Kasumi-1 (cell line): ENCODE results near the gene PDIA2.
A peak's percentile ranks its signal among the peaks of the same experiment; 100 is the strongest.
"Not testable (repeated sequence)": the region's sequence is repeated elsewhere in the genome, so short reads cannot be mapped to it uniquely, and the experiment has no call there.

Experiments used
- DNase-seq, 2 experiments: peaks; one replicate each; lab custom pipeline; 2025; lab: John Stamatoyannopoulos, UW

The PDIA2 gene, protein sequence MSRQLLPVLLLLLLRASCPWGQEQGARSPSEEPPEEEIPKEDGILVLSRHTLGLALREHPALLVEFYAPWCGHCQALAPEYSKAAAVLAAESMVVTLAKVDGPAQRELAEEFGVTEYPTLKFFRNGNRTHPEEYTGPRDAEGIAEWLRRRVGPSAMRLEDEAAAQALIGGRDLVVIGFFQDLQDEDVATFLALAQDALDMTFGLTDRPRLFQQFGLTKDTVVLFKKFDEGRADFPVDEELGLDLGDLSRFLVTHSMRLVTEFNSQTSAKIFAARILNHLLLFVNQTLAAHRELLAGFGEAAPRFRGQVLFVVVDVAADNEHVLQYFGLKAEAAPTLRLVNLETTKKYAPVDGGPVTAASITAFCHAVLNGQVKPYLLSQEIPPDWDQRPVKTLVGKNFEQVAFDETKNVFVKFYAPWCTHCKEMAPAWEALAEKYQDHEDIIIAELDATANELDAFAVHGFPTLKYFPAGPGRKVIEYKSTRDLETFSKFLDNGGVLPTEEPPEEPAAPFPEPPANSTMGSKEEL

DNA sequence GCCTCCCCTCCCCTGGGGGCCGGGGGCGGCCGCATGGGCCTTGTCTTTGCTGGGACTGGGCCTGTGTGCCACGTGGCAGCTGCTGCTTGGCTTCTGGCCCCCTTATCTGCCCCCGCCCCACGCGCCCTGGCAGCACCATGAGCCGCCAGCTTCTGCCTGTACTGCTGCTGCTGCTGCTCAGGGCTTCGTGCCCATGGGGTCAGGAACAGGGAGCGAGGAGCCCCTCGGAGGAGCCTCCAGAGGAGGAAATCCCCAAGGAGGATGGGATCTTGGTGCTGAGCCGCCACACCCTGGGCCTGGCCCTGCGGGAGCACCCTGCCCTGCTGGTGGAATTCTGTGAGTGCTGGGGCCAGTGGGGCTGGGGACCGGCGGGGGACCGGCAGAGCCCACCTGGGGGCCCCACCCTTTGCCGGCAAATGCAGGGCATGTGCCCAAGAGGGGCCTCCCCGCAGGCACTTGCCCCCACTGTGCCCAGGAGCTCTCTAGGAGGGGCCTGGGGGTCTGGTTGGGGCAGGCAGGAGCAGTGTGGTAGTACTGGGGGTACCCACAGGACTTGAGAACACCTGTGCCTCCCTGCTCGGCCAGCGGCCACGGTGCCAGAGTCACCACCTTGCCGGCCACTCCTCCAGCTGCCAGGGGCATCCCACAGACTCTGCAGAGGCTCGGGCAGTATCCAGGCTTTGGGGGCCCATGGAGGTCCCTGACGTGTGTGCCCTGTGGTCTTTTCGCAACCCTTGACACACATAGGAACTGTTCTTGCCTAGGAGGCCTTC, at the start of gene PDIA2:
PDIA2 (plus strand) TSS at position 132 of the 773 bp plus-strand sequence; CDS start at position 138, 6 bp downstream.
- DNase-seq, result no peak

DNA sequence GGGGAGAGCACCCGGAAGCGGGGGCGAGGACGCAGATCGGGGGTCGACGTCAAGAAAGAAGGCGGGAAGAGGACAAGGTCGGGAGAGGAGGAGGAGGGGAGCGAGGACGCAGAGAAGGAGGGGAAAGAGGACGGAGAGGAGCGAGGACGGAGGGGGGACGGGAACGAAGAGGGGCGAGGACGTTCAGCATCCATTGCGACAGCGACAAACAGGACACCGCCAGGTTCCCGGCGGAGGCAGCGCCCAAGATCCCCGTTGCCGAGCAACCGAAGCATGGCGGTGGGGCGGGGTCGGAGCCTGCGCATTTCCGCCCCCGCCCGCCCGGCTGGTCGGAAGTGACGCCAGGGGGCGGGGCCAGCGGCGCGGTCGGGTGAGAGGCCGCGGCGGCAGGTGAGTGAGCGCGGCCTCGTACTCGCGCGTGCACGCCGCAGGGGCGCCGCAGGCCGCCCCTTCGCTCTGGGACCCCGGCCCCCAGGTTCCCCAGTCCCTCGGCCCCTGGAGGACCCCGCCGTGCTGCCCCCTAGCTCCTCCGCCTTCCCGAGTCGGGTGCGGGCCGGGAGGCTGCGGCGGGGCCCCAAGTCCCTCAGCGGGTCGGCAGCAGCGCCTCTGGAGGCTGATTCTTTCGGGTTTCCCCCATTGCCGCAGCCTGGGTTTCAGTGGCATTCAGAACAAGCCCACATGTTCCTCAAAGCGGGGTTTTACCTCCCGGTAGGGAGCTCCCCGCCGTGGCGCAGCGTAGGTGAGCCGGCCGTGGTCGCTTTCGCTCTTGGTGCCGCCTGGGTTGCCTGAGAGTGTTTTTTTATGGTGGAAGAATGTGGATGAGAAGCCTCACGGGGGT, 48.3 kb upstream of the PDIA2 start, which contains the start of gene FAM234A:
FAM234A (plus strand) TSS at position 354 of the 838 bp plus-strand sequence. CDS start 19,593 bp downstream, outside the sequence.
- peak; percentile 56 to 59 for DNase-seq

DNA sequence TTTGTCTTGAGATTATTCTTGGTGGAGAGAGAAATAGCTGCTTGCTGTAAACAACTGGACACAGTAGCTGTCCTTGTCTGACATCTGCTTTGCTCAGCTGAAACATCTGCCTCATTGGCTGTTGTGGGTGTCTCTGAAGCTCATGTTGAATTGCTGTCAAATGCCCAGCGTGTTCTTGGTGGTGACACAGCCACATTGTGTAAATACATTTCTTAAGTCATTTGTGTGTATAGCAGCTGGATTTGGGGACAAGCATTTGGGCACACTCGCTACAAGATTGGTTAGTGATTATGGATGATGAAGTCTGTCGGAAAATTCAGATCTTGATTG, 43.1 kb upstream of the PDIA2 start:
- DNase-seq, result no peak

DNA sequence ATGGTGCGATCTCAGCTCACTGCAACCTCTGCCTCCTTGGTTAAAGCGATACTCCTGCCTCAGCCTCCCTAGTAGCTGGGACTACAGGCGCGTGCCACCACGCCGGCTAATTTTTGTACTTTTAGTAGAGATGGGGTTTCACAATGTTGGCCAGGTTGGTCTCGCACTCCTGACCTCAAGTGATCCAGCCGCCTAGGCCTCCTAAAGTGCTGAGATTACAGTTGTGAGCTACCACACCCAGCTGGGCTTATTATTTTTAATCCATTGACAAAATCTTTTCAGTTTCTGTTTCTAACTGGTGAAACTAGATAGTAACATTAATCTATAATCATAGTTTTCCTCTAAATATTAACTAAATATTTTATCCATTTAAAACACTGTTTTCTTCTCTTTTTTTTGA, 42.4 kb upstream of the PDIA2 start:
- no peak for DNase-seq

DNA sequence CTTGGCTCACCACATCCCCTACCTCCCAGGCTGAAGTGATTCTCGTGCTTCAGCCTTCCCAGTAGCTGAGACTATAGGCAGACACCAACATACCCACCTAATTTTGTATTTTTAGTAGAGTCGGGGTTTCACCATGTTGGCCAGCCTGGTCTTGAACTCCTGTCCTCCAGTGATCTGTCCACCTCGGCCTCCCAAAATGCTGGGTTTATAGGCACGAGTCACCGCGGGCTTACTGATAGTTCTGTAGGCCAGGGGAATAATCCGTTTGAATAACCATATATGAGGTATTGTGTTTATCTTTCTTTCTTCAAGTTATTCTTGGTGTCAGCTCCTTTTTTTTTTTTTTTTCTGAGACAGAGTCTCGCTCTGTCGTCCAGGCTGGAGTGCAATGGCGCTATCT, 40.7 kb upstream of the PDIA2 start:
- no peak for DNase-seq

DNA sequence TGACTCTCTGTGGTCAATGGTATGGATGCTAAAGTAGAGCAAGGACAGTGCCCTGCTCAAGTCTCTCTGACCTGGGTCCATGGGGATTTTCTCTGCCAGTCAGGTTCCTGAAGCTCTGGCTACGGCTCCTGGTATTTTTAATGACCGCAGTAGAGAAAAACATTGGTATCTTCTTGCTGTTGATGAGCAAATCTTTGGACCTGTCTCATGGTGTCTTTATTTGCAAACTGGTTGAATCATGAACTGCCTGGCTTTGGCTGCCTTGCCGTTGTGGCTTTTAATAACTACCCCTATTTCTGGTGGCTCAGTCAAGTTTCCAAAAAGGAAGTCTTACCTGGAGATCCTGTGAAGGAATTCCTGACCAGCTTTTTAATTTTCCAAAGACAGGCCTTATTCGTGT, 39.6 kb upstream of the PDIA2 start:
- no peak for DNase-seq

DNA sequence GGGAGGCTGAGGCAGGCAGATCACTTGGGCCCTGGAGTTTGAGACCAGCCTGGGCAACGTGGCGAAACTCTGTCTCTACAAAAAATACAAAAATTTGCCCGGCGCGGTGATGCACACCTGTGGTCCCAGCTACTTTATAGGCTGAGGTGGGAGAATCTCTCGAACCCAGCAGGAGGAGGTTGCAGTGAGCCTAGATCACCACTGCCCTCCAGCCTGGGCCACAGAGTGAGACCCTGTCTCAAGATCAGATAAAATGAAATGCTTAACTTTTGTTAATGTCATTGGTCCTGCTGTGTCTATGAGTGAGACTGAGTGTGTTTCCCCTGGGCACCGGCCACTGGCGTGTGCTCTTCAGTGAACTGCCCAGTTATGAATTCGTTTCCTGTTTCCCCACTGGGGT, 37.9 kb upstream of the PDIA2 start:
- no peak for DNase-seq

DNA sequence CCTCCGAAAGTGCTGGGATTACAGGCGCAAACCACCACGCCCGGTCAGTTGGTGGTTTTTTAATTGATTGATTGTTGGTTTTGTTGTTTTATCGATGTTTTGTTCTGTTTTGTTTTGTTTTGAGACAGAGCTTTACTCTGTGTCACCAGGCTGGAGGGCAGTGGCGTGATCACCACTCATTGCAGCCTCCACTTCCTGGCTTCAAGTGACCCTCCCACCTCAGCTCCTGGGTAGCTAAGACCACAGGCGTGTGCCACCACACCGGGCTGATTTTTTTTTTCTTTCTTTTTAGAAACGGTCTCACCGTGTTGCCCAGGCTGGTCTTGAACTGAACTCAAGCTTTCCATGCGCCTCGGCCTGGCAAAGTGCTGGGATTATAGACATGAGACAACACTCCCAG, 35.9 kb upstream of the PDIA2 start:
- DNase-seq, result no peak

DNA sequence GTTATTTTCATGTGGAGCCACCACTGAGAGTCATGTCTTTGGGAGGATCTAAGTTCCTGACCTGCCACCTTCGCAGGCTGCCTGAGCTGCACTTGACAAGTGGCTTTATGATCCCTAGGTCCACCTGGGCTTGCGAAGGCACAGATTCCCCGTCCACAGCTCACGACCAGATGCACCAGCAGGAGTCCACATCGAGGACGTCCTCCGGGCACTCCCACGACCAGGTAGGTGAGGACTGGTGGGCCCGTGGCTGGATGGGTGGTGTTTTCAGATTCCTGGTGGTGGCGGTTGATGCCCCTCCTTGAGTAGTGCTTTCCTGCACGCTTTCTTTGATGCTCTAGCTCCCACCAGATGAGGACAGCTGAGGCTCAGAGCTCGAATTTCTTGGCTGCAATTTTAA, 33.5 kb upstream of the PDIA2 start:
- no peak for DNase-seq

DNA sequence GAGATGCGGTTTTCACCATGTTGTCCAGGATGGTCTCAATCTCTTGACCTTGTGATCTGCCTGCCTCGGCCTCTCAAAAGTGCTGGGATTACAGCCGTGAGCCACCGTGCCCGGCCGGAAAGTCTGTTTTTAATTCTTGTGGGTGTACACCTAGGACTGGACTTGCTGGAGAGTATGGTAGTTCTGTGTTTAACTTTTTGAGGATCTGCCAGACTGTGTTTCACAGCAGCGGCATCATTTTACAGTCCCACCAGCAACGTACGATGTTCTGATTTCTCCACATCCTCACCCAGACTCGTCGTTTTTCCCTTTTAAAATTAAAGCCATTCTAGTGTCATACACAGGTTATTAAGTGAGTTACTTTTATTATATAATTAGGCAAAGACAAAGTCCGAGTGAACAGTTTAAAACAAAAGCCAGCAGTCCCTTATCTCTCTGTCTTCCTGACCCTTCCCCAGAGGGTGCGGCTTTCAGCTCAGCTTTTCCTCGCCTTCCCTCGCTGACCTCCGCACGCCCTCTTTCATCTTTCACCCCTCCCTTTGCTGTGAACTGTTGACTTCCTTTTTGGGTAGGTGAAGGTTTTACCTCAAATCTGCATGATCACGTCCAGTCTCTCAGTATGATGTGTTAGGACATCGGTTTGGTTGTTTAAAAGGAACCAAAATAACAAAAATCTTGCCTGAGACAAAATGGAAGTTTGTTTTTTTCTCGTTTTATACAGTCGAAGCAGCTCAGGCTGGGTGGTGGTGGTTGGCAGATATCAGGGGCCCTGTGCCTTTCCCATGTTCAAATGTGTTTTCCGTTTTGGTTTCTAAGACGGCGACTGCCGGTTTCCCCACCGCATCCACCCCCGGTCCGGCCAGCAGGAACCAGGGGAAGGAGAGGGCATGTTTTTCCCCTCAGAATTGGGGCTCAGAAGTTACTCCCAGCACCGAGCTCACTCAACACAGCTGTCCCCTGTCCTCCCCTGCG, 30.3 kb upstream of the PDIA2 start:
- peak; percentile 29 to 40 for DNase-seq

DNA sequence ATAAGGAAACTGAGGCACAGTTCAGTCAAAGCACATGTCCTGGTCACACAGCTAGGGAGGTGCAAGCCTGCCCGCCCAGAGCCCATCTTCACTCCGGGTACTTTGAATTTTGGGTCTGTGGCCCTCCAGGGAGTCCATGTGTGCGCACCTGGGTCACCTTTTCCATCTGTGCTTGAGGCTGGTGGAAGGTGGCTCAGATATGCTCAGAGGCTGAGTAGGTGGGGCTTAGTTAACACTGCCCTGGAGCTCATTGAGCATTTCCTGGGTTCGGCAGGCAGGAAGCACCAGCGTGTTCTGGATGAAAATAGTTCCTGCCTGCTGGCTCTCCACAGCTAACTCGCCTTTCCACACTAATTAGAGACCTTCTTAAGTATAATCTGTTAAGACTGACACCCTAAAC, 29.1 kb upstream of the PDIA2 start:
- DNase-seq, result peak; percentile 10 to 16

DNA sequence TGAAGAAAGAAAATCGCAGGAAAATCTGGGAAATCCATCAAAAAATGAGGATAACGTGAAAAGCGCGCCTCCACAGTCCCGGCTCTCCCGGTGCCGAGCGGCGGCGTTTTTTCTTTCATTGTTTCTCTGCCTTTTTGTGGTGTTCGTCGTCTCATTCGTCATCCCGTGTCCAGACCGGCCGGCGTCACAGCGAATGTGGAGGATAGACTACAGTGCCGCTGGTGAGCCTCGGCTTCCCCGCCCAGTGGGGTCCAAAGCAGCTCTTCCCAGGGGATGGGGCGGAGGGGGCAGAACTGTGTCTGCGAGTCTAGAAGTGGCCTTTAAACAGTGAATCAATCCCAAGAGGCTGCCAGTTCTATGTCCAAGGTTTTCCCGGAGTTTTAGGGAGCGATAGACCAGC, 28.5 kb upstream of the PDIA2 start:
- DNase-seq, result no peak

DNA sequence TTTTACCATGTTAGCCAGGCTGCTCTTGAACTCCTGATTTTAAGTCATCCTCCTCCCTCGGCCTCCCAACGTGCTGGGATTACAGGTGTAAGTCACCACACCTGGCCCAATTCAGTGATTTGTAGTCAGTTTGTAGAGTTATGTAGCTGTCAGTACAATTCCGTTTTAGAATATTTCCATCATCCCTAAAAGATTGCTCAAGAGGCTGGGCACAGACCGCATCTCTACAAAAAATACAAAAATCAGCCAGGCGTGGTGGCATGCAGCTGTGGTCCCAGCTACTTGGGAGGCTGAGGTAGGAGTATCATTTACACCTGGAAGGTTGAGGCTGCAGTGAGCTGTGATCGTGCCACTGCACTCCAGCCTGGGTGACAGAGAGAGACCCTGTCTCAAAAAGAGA, 27.8 kb upstream of the PDIA2 start:
- DNase-seq, result no peak

DNA sequence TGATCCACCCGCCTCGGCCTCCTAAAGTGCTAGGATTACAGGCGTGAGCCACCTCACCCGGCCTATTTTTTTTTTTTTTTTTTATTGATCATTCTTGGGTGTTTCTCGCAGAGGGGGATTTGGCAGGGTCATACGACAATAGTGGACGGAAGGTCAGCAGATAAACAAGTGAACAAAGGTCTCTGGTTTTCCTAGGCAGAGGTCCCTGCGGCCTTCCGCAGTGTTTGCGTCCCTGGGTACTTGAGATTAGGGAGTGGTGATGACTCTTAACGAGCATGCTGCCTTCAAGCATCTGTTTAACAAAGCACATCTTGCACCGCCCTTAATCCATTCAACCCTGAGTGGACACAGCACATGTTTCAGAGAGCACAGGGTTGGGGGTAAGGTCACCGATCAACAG, 24.9 kb upstream of the PDIA2 start:
- DNase-seq, result not testable (repeated sequence)

DNA sequence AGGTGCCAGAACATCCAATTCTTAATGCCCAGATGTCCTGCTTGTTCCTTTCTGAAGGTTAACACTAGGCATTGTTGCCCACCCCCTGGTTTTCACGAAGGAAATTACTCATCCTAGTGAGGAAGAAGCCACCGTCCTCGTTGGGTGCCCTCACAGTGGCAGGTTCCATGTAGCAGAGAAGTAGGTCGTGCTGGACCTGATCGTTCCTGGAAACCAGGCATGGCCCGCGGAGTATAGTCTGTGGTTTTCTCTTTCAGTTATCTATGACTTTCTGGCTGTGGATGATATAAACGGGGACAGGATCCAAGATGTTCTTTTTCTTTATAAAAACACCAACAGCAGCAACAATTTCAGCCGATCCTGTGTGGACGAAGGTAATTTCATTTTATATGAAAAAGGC, 23.7 kb upstream of the PDIA2 start:
- DNase-seq, result no peak

DNA sequence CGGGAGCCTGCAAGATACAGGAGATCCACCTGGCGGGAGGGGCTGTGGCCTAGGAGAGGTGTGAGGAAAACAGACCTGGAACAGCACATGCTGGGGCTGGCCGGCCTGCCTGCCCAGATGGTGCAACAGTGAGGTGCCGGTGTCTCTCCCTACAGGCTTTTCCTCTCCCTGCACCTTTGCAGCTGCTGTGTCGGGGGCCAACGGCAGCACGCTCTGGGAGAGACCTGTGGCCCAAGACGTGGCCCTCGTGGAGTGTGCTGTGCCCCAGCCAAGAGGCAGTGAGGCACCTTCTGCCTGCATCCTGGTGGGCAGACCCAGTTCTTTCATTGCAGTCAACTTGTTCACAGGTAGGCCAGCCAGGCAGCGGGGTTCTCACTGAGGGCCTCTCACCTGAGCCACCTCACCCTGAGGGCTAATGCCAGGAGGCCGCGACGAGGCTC, 23.1 kb upstream of the PDIA2 start:
- no peak for DNase-seq

DNA sequence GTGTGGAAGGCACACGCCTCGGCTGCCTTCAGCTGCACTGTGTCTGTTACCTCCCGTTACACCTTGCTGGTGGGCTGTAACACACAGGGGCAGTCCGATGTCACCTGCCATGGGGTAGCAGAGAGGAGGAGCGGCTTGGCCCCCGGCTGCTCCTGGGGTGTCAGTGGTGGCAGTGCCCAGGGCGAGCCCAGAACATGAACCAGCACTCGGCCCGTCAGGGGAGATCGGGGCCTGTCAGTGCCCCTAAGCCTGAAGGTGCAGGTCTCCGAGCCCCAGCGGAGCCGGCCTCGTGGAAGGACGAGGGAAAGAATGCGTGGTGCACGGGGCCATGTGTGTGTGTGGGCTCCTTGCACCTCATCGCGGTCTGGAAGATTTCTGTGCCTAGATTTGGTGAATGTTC, 22.6 kb upstream of the PDIA2 start:
- DNase-seq, result no peak

DNA sequence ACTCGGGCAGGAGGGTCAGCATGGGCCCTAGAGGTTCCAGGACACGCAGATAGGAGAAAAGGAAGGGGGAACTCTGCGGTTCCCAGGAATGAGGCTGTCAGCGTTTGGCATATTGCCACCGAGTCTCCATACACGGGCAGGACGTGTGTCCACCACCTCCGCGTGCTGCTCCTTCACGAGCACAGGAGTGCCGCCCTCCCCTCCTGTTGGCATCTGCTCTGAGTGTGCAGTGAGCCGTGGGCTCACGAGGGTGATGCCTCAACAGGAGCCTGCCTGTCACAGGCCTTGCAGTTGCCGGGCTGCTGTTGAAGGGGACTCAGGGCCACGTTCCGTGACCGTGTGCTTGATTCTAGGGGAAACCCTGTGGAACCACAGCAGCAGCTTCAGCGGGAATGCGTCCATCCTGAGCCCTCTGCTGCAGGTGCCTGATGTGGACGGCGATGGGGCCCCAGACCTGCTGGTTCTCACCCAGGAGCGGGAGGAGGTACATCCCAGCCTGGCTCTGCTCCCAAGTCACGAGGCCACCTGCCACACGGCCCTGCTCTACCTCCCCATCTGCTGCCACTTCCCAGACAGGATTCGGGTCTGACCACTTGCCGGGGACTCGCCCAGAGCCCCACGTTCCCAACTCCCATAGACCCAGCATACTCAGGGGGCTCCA, 21.8 kb upstream of the PDIA2 start:
- DNase-seq, result no peak

DNA sequence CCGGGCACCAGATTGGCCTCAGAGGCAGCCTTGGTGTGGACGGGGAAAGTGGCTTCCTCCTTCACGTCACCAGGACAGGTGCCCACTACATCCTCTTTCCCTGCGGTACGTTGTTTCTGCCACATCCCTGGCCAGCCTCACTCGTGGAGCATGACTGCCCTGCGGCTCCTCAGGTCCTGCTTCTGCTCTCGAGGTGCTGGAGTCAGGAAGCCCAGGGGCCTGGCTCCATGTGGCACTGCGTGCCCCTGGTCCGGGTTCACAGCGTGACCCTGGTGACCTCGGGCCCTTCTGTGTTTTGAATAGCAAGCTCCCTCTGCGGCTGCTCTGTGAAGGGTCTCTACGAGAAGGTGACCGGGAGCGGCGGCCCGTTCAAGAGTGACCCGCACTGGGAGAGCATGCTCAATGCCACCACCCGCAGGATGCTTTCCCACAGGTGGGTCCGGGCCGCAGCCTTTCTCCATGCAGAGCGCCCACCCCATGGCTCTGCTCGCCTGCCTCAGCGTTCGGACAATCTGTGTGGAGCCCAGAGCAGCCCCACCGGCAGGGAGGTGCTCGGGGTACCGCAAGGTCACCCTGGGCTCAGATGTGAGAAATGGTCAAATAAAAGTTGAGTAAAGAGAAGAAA, 20.7 kb upstream of the PDIA2 start:
- no peak for DNase-seq

DNA sequence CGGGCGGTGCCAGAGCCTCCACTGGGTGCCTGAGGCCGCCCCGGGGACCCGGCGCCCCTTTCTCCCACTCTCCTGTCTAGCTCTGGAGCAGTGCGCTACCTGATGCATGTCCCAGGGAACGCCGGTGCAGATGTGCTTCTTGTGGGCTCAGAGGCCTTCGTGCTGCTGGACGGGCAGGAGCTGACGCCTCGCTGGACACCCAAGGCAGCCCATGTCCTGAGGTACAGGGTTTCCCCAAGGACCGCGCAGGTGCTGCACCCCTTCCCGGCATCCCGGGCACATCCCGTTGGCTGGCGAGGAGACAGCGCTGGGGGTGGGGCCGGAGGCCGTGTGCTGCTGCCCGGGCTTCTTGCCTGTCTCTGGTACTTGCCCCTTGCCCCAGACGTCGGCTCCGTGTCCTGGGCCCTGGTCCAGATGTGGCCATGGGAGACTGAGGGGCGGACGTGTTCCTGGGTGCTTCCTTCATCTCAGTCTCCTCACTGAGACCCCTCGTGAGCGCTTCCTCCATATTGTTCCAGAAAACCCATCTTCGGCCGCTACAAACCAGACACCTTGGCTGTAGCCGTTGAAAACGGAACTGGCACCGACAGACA, 19.7 kb upstream of the PDIA2 start:
- DNase-seq, result no peak
